ENCODE results near the gene SPATA19. TPM values are rescaled to one million over a fixed set of nuclear protein-coding genes. Genes with fewer than 3 reads are reported as not detected.

Gene SPATA19
- total RNA-seq, 2 donors from 2014 or later = not detected

- H3K27me3 Mint-ChIP-seq (ENCODE audit: low read depth) = no peaks in the 10 kb centered on the region
- H3K36me3 Mint-ChIP-seq (ENCODE audit: insufficient read depth in 2 of 2) = no peaks in the 10 kb centered on the region
Observed at GRCh38 chr11:133803026-133803425, 42.3 kb downstream of the SPATA19 start.

GRCh38 chr11:133801356-133801755 lies 44.0 kb downstream of the SPATA19 start:
- Mint-ChIP-seq H3K4me1 (ENCODE audit: low read depth) (no peaks in the 10 kb centered on the region), H3K4me3 (no peak overlapping the region), H3K27ac (no peak overlapping the region), H3K27me3 (ENCODE audit: low read depth) (no peaks in the 10 kb centered on the region), H3K9me3 (no peaks in the 10 kb centered on the region), H3K36me3 (ENCODE audit: insufficient read depth in 2 of 2) (no peaks in the 10 kb centered on the region)
- DNase-seq (no peak), ATAC-seq (replicated peaks in 1 of 2) (no peak)

More at GRCh38 chr11:133803026-133803425, 42.3 kb downstream of the SPATA19 start:
- Mint-ChIP-seq H3K27ac (no peak overlapping the region), H3K4me3 (no peak overlapping the region), H3K9me3 (no peaks in the 10 kb centered on the region), H3K4me1 (ENCODE audit: low read depth) (no peaks in the 10 kb centered on the region)
- ATAC-seq (replicated peaks in 1 of 2) (no peak), DNase-seq (no peak)

- Mint-ChIP-seq H3K36me3 (ENCODE audit: insufficient read depth in 2 of 2) (no peaks in the 10 kb centered on the region), H3K27ac (no peak overlapping the region), H3K4me1 (ENCODE audit: low read depth) (no peaks in the 10 kb centered on the region), H3K27me3 (ENCODE audit: low read depth) (no peaks in the 10 kb centered on the region), H3K9me3 (no peaks in the 10 kb centered on the region), H3K4me3 (no peak overlapping the region)
- ATAC-seq (replicated peaks in 1 of 2) (no peak), DNase-seq (no peak)
Observed at GRCh38 chr11:133800666-133801065, 44.6 kb downstream of the SPATA19 start.

GRCh38 chr11:133797554-133797953 lies 47.8 kb downstream of the SPATA19 start:
- H3K27me3 Mint-ChIP-seq (ENCODE audit: low read depth) = no peaks in the 10 kb centered on the region
- no peak overlapping the region for H3K4me3 Mint-ChIP-seq
- H3K36me3 Mint-ChIP-seq (ENCODE audit: insufficient read depth in 2 of 2) = peaks cover 5 to 9% of the 10 kb centered on the region in 2 donors
- H3K4me1 Mint-ChIP-seq (ENCODE audit: low read depth) = no peaks in the 10 kb centered on the region
- DNase-seq (no peak), ATAC-seq (replicated peaks in 1 of 2) (no peak)
- peaks cover 11% of the 10 kb centered on the region in 2 donors for H3K9me3 Mint-ChIP-seq
- no peak overlapping the region for H3K27ac Mint-ChIP-seq

GRCh38 chr11:133796043-133796795 lies 49.1 kb downstream of the SPATA19 start:
- Mint-ChIP-seq H3K9me3 (peaks cover 11% of the 10 kb centered on the region in 2 donors), H3K27ac (no peak overlapping the region)
- ATAC-seq (replicated peaks in 1 of 2) = no peak

GRCh38 chr11:133795088-133795487 lies 50.2 kb downstream of the SPATA19 start:
- no peak overlapping the region for H3K4me3 Mint-ChIP-seq
- H3K9me3 Mint-ChIP-seq = peaks cover 11% of the 10 kb centered on the region in 2 donors
- no peak for ATAC-seq (replicated peaks in 1 of 2)
- no peaks in the 10 kb centered on the region for H3K4me1 Mint-ChIP-seq (ENCODE audit: low read depth)
- peaks cover 7% of the 10 kb centered on the region for H3K27me3 Mint-ChIP-seq (ENCODE audit: low read depth)
- H3K36me3 Mint-ChIP-seq (ENCODE audit: insufficient read depth in 2 of 2) = peaks cover 8 to 9% of the 10 kb centered on the region in 2 donors
- no peak overlapping the region for H3K27ac Mint-ChIP-seq
- DNase-seq = no peak

More at GRCh38 chr11:133796043-133796795, 49.1 kb downstream of the SPATA19 start:
- DNase-seq = no peak
- no peaks in the 10 kb centered on the region for H3K27me3 Mint-ChIP-seq (ENCODE audit: low read depth)
- H3K36me3 Mint-ChIP-seq (ENCODE audit: insufficient read depth in 2 of 2) = peaks cover 8 to 9% of the 10 kb centered on the region in 2 donors
- H3K4me1 Mint-ChIP-seq (ENCODE audit: low read depth) = no peaks in the 10 kb centered on the region
- H3K4me3 Mint-ChIP-seq = no peak overlapping the region

- peaks cover 8 to 9% of the 10 kb centered on the region in 2 donors for H3K36me3 Mint-ChIP-seq (ENCODE audit: insufficient read depth in 2 of 2)
- ATAC-seq (replicated peaks in 1 of 2) (no peak), DNase-seq (no peak)
- H3K4me3 Mint-ChIP-seq = no peak overlapping the region
- no peak overlapping the region for H3K27ac Mint-ChIP-seq
- no peaks in the 10 kb centered on the region for H3K4me1 Mint-ChIP-seq (ENCODE audit: low read depth)
- H3K27me3 Mint-ChIP-seq (ENCODE audit: low read depth) = peaks cover 13% of the 10 kb centered on the region
- peaks cover 11% of the 10 kb centered on the region in 2 donors for H3K9me3 Mint-ChIP-seq
Observed at GRCh38 chr11:133794205-133794604, 51.1 kb downstream of the SPATA19 start.

- peaks cover 18% of the 10 kb centered on the region for H3K27me3 Mint-ChIP-seq (ENCODE audit: low read depth)
- H3K36me3 Mint-ChIP-seq (ENCODE audit: insufficient read depth in 2 of 2) = peaks cover 8 to 9% of the 10 kb centered on the region in 2 donors
- no peak overlapping the region for H3K4me3 Mint-ChIP-seq
- no peaks in the 10 kb centered on the region for H3K4me1 Mint-ChIP-seq (ENCODE audit: low read depth)
- H3K9me3 Mint-ChIP-seq = peaks cover 11% of the 10 kb centered on the region in 2 donors
- DNase-seq (no peak), ATAC-seq (replicated peaks in 1 of 2) (no peak)
- no peak overlapping the region for H3K27ac Mint-ChIP-seq
Observed at GRCh38 chr11:133793271-133794035, 51.9 kb downstream of the SPATA19 start.

GRCh38 chr11:133790995-133791394 lies 54.3 kb downstream of the SPATA19 start:
- Mint-ChIP-seq H3K4me3 (no peak overlapping the region), H3K27me3 (ENCODE audit: low read depth) (peaks cover 31% of the 10 kb centered on the region), H3K36me3 (ENCODE audit: insufficient read depth in 2 of 2) (peaks cover 8 to 9% of the 10 kb centered on the region in 2 donors), H3K4me1 (ENCODE audit: low read depth) (peaks cover 10% of the 10 kb centered on the region), H3K27ac (no peak overlapping the region), H3K9me3 (peaks cover 11% of the 10 kb centered on the region in 2 donors)
- ATAC-seq (replicated peaks in 1 of 2) (no peak), DNase-seq (no peak)

Other genes with a start within 250 kb of the SPATA19 start
- 10 to 100 TPM; 81.8 to 87.0 TPM for gene IGSF9B, start 111.5 kb upstream of the SPATA19 start, total RNA-seq
- 1 to 10 TPM; 7.8 to 8.5 TPM for gene JAM3, start 223.6 kb upstream of the SPATA19 start, total RNA-seq